ENCODE data around the gene C4orf46.

DNA sequence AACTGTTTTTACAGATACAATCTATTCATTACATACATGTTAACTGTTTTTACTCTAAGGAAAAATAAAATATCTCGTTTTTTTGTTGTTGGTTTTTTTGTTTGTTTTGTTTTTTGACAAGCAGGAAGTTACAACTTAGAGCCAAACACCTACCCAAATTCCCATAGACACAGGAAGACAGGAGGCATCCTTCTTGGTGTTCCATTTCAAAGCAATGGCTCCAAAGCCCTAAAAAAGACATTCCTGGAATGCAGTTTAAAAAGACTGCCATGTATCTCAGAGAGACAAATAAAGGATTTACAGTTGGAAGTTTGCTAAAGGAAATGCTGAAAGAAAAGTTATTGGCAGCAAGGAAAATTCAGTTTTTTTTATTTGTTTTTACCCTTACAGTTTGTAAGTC, 17.1 kb upstream of the C4orf46 start:
- TF ChIP-seq MEF2A (IDR thresholded peaks at IDR 0.05; ENCODE audit: borderline replicate concordance, low read depth): no peak
- no peak for TF ChIP-seq RCOR1 (IDR thresholded peaks at IDR 0.05; ENCODE audit: low read length)
- TF ChIP-seq, protein P1, sequence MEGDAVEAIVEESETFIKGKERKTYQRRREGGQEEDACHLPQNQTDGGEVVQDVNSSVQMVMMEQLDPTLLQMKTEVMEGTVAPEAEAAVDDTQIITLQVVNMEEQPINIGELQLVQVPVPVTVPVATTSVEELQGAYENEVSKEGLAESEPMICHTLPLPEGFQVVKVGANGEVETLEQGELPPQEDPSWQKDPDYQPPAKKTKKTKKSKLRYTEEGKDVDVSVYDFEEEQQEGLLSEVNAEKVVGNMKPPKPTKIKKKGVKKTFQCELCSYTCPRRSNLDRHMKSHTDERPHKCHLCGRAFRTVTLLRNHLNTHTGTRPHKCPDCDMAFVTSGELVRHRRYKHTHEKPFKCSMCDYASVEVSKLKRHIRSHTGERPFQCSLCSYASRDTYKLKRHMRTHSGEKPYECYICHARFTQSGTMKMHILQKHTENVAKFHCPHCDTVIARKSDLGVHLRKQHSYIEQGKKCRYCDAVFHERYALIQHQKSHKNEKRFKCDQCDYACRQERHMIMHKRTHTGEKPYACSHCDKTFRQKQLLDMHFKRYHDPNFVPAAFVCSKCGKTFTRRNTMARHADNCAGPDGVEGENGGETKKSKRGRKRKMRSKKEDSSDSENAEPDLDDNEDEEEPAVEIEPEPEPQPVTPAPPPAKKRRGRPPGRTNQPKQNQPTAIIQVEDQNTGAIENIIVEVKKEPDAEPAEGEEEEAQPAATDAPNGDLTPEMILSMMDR (IDR thresholded peaks at IDR 0.05): no peak
- TF ChIP-seq POLR2AphosphoS5 (IDR thresholded peaks at IDR 0.05; ENCODE audit: low read depth, low read length): no peak
- TF ChIP-seq YY1 (IDR thresholded peaks at IDR 0.05; ENCODE audit: low read depth): no peak
- no peak for TF ChIP-seq GABPA (IDR thresholded peaks at IDR 0.05; ENCODE audit: low read depth)
- no peak for TF ChIP-seq TAF1 (IDR thresholded peaks at IDR 0.05; ENCODE audit: borderline replicate concordance, low read depth, low read length)
- no peak for TF ChIP-seq PBX3 (IDR thresholded peaks at IDR 0.05)
- TF ChIP-seq EP300 (IDR thresholded peaks at IDR 0.05; ENCODE audit: borderline replicate concordance in 1 of 2, low read depth in 1 of 2, low read length in 1 of 2): no peak
- TF ChIP-seq, protein P2, sequence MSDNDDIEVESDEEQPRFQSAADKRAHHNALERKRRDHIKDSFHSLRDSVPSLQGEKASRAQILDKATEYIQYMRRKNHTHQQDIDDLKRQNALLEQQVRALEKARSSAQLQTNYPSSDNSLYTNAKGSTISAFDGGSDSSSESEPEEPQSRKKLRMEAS (IDR thresholded peaks at IDR 0.05; ENCODE audit: low read depth): no peak
- TF ChIP-seq FOSL2 (IDR thresholded peaks at IDR 0.05; ENCODE audit: borderline replicate concordance, low read depth): no peak
- no peak for TF ChIP-seq SIN3A (IDR thresholded peaks at IDR 0.05; ENCODE audit: borderline replicate concordance, low read depth, low read length)
- TF ChIP-seq USF2 (IDR thresholded peaks at IDR 0.05; ENCODE audit: borderline replicate concordance, low read depth, low read length): no peak

Data from SK-N-SH (cell line).